ENCODE data around the gene AHCTF1. TPM values are rescaled to one million over a fixed set of nuclear protein-coding genes. Genes with fewer than 3 reads are reported as not detected.

Gene AHCTF1
- total RNA-seq, 1 donor from 2014 or later, result 31.3 TPM

- no peaks in the 10 kb centered on the region for H3K9me3 Mint-ChIP-seq
- POLR2A ChIA-PET, result no interaction called here
- ATAC-seq (ENCODE audit: low read depth), result no peak
- H3K4me1 Mint-ChIP-seq, result no peaks in the 10 kb centered on the region
- CTCF ChIA-PET, result no interaction called here
- H3K36me3 Mint-ChIP-seq (ENCODE audit: low read depth), result no peaks in the 10 kb centered on the region
- intact Hi-C loops (cut with micrococcal nuclease), result no loop called here
- H3K27me3 Mint-ChIP-seq, result no peaks in the 10 kb centered on the region
- H3K27ac Mint-ChIP-seq, result no peak overlapping the region
- no peak overlapping the region for H3K4me3 Mint-ChIP-seq
- TF ChIP-seq CTCF (IDR thresholded peaks at IDR 0.05), result no peak
- no peak for DNase-seq
Measured at GRCh38 chr1:246800756-246801155, 131.0 kb downstream of the AHCTF1 start.

GRCh38 chr1:246800356-246800755 lies 131.4 kb downstream of the AHCTF1 start:
- Mint-ChIP-seq H3K4me1 (no peaks in the 10 kb centered on the region), H3K27ac (no peak overlapping the region), H3K27me3 (no peaks in the 10 kb centered on the region), H3K9me3 (no peaks in the 10 kb centered on the region), H3K4me3 (no peak overlapping the region), H3K36me3 (ENCODE audit: low read depth) (no peaks in the 10 kb centered on the region)
- intact Hi-C loops (cut with micrococcal nuclease), result no loop called here
- ATAC-seq (ENCODE audit: low read depth) (no peak), DNase-seq (no peak)
- ChIA-PET POLR2A (no interaction called here), CTCF (no interaction called here)
- TF ChIP-seq CTCF (IDR thresholded peaks at IDR 0.05), result no peak

GRCh38 chr1:246798606-246799496 lies 132.9 kb downstream of the AHCTF1 start:
- no peak overlapping the region for H3K4me3 Mint-ChIP-seq
- ChIA-PET CTCF (no interaction called here), POLR2A (no interaction called here)
- no peak for TF ChIP-seq CTCF (IDR thresholded peaks at IDR 0.05)
- DNase-seq, result no peak
- no peaks in the 10 kb centered on the region for H3K36me3 Mint-ChIP-seq (ENCODE audit: low read depth)
- no peak overlapping the region for H3K27ac Mint-ChIP-seq
- no peaks in the 10 kb centered on the region for H3K27me3 Mint-ChIP-seq
- ATAC-seq (ENCODE audit: low read depth), result no peak
- no peaks in the 10 kb centered on the region for H3K9me3 Mint-ChIP-seq
- intact Hi-C loops (cut with micrococcal nuclease), result no loop called here
- H3K4me1 Mint-ChIP-seq, result no peaks in the 10 kb centered on the region

GRCh38 chr1:246798107-246798506 lies 133.6 kb downstream of the AHCTF1 start:
- no peak for TF ChIP-seq CTCF (IDR thresholded peaks at IDR 0.05)
- Mint-ChIP-seq H3K27me3 (no peaks in the 10 kb centered on the region), H3K27ac (no peak overlapping the region), H3K4me3 (no peak overlapping the region), H3K36me3 (ENCODE audit: low read depth) (no peaks in the 10 kb centered on the region), H3K9me3 (no peaks in the 10 kb centered on the region), H3K4me1 (no peaks in the 10 kb centered on the region)
- DNase-seq (no peak), ATAC-seq (ENCODE audit: low read depth) (no peak)
- ChIA-PET CTCF (no interaction called here), POLR2A (no interaction called here)
- intact Hi-C loops (cut with micrococcal nuclease), result no loop called here

GRCh38 chr1:246797597-246797996 lies 134.2 kb downstream of the AHCTF1 start:
- H3K36me3 Mint-ChIP-seq (ENCODE audit: low read depth), result no peaks in the 10 kb centered on the region
- no peaks in the 10 kb centered on the region for H3K9me3 Mint-ChIP-seq
- no peaks in the 10 kb centered on the region for H3K4me1 Mint-ChIP-seq
- no peak overlapping the region for H3K27ac Mint-ChIP-seq
- ChIA-PET CTCF (no interaction called here), POLR2A (no interaction called here)
- ATAC-seq (ENCODE audit: low read depth), result no peak
- TF ChIP-seq CTCF (IDR thresholded peaks at IDR 0.05), result no peak
- no peak overlapping the region for H3K4me3 Mint-ChIP-seq
- no peak for DNase-seq
- no peaks in the 10 kb centered on the region for H3K27me3 Mint-ChIP-seq
- intact Hi-C loops (cut with micrococcal nuclease), result no loop called here

Data from activated B cell treated with CpG ODN at 0.5 μM for 24 hours (primary cell).